Spleen (tissue), 7 donors: ENCODE results near the gene HFM1.

Experiments
- CTCF ChIP-seq, 11 experiments: fragments of 200-600 bp in 7 of 11; fragments of 450-650 bp in 4 of 11; sonication (generic) in 4 of 11; IDR thresholded peaks in 8 of 11; conservative IDR thresholded peaks in 3 of 11; 1 replicate in 7 of 11; 2 replicates in 4 of 11; pipeline versions ENCODE4 v1.4.0 to v1.8.0; 2016 to 2021; ENCODE audit warnings: antibody characterized with exemption in 11 of 11, inconsistent platforms in 4 of 11, mild to moderate bottlenecking in 1 of 11
- POLR2A ChIP-seq, 3 donors: fragments of 450-650 bp; IDR thresholded peaks; one replicate each; pipeline ENCODE4 v1.5.1; 2017; ENCODE audit warnings: antibody characterized with exemption in 3 of 3, mild to moderate bottlenecking in 1 of 3
- POLR2AphosphoS5 ChIP-seq, 3 donors: sonication (generic); formaldehyde crosslinking; IDR thresholded peaks; one replicate each; pipeline ENCODE4 v1.5.1; 2017; ENCODE audit warnings: antibody characterized with exemption in 3 of 3
- donor health status: DM: no; HTN: no; CAD: no; lungs with moderate emphysema.
- donor health status: DM: no; HTN: no; CAD: no.
- donor health status: DM: no; HTN: no; CAD: no.

GRCh38 chr1:91243171-91243570, 161.5 kb downstream of the HFM1 start:
- no peak for TF ChIP-seq CTCF (IDR thresholded peaks at IDR 0.05 in 8 of 11, conservative IDR thresholded peaks at IDR 0.05 in 3 of 11)
- TF ChIP-seq POLR2A (IDR thresholded peaks at IDR 0.05): no peak
- no peak for TF ChIP-seq POLR2AphosphoS5 (IDR thresholded peaks at IDR 0.05)
